Mesenchymal stem cell (in vitro differentiated cells and primary cell): Measurements from ENCODE around the gene ADARB2.

Experiments used
- DNase-seq: peaks from one replicate; pipeline ENCODE4 v3.0.0-alpha.2; 2013
- H2AFZ ChIP-seq: one replicate; pipeline ENCODE4 v1.6.1; 2013; ENCODE audit warnings: low read depth, mild to moderate bottlenecking, control low read depth, inconsistent platforms, low read length, moderate library complexity
- H2AK5ac ChIP-seq: 2 replicates; pipeline ENCODE4 v1.6.1; 2013; ENCODE audit warnings: low read length, moderate library complexity, mild to moderate bottlenecking, inconsistent platforms; ENCODE audit not compliant: severe bottlenecking
- H2BK120ac ChIP-seq: one replicate; pipeline ENCODE4 v1.6.1; 2013; ENCODE audit warnings: low read depth, mild to moderate bottlenecking, inconsistent platforms, low read length, moderate library complexity
- H2BK12ac ChIP-seq, 2 experiments: one replicate each; pipeline ENCODE4 v1.6.1; 2013; ENCODE audit warnings: inconsistent platforms in 2 of 2, low read length in 2 of 2, mild to moderate bottlenecking in 2 of 2, moderate library complexity in 2 of 2, control low read depth in 1 of 2
- H2BK15ac ChIP-seq: one replicate; pipeline ENCODE4 v1.6.1; 2013; ENCODE audit warnings: mild to moderate bottlenecking, low read depth, inconsistent platforms; ENCODE audit not compliant: poor library complexity, severe bottlenecking
- H2BK5ac ChIP-seq: 2 replicates; pipeline ENCODE4 v1.6.1; 2013; ENCODE audit warnings: low read depth, mild to moderate bottlenecking, low read length, control low read depth, inconsistent platforms; ENCODE audit not compliant: poor library complexity, severe bottlenecking
- H3K14ac ChIP-seq, 2 experiments: one replicate each; pipeline ENCODE4 v1.6.1; 2013; ENCODE audit warnings: inconsistent platforms in 2 of 2, low read length in 2 of 2, control low read depth in 1 of 2, mild to moderate bottlenecking in 1 of 2, moderate library complexity in 1 of 2
- H3K18ac ChIP-seq, 2 experiments: one replicate each; pipeline ENCODE4 v1.6.1; 2013; ENCODE audit warnings: inconsistent platforms in 2 of 2, low read length in 2 of 2, control low read depth in 1 of 2, low read depth in 1 of 2, mild to moderate bottlenecking in 1 of 2
- H3K23ac ChIP-seq, 2 experiments: one replicate each; pipeline ENCODE4 v1.6.1; 2013; ENCODE audit warnings: inconsistent platforms in 2 of 2, low read length in 2 of 2, mild to moderate bottlenecking in 2 of 2, moderate library complexity in 2 of 2, control low read depth in 1 of 2
- H3K27ac ChIP-seq: 2 replicates; pipeline ENCODE4 v1.5.1; 2013; ENCODE audit warnings: mild to moderate bottlenecking, moderate library complexity, low read length, control low read depth, inconsistent platforms; ENCODE audit not compliant: poor library complexity, severe bottlenecking
- H3K27me3 ChIP-seq, 2 experiments: 2 replicates each; pipeline versions ENCODE4 v1.6.1 to v1.7.0; 2013; ENCODE audit warnings: low read length in 2 of 2, mild to moderate bottlenecking in 2 of 2, moderate library complexity in 2 of 2, control low read depth in 1 of 2, inconsistent platforms in 1 of 2; ENCODE audit not compliant: control insufficient read depth in 1 of 2, insufficient read depth in 1 of 2
- H3K36me3 ChIP-seq, 2 experiments: 2 replicates each; pipeline versions ENCODE4 v1.6.1 to v1.7.0; 2013; ENCODE audit warnings: low read length in 2 of 2, control low read depth in 1 of 2, inconsistent platforms in 1 of 2, low read depth in 1 of 2, mild to moderate bottlenecking in 1 of 2; ENCODE audit not compliant: insufficient read depth in 2 of 2, control insufficient read depth in 1 of 2
- H3K4ac ChIP-seq, 2 experiments: one replicate each; pipeline ENCODE4 v1.6.1; 2013; ENCODE audit warnings: inconsistent platforms in 2 of 2, low read length in 2 of 2, mild to moderate bottlenecking in 2 of 2, moderate library complexity in 2 of 2, control low read depth in 1 of 2, low read depth in 1 of 2
- H3K4me1 ChIP-seq: 2 replicates; pipeline ENCODE4 v1.6.1; 2013; ENCODE audit warnings: low read depth, low read length, control low read depth; ENCODE audit not compliant: control insufficient read depth, insufficient read depth
- H3K4me2 ChIP-seq: 2 replicates; pipeline ENCODE4 v1.6.1; 2013; ENCODE audit warnings: low read length, mild to moderate bottlenecking, inconsistent platforms; ENCODE audit not compliant: poor library complexity, severe bottlenecking
- H3K4me3 ChIP-seq, 2 experiments: 2 replicates each; pipeline versions ENCODE4 v1.5.1 to v1.7.0; 2013; ENCODE audit warnings: low read length in 2 of 2, mild to moderate bottlenecking in 2 of 2, control low read depth in 1 of 2, low read depth in 1 of 2; ENCODE audit not compliant: insufficient read depth in 1 of 2
- H3K79me1 ChIP-seq: replicated peaks from 2 replicates; pipeline ENCODE4 v1.6.1; 2013; ENCODE audit warnings: mild to moderate bottlenecking, control low read depth, low read length, inconsistent platforms; ENCODE audit not compliant: poor library complexity, severe bottlenecking
- H3K9ac ChIP-seq: 2 replicates; pipeline ENCODE4 v1.7.0; 2013; ENCODE audit warnings: mild to moderate bottlenecking, low read length, moderate library complexity
- H3K9me3 ChIP-seq: 2 replicates; pipeline ENCODE4 v1.7.0; 2013; ENCODE audit warnings: mild to moderate bottlenecking, low read length; ENCODE audit not compliant: control insufficient read depth
- H4K8ac ChIP-seq: one replicate; pipeline ENCODE4 v1.6.1; 2013; ENCODE audit warnings: inconsistent platforms, mild to moderate bottlenecking, low read length, moderate library complexity
- H4K91ac ChIP-seq: one replicate; pipeline ENCODE4 v1.6.1; 2013; ENCODE audit warnings: mild to moderate bottlenecking, low read length, inconsistent platforms
- WGBS: methylation state at CpG from one replicate; pipeline ENCODE4 v1.1.7; 2013; ENCODE audit warnings: mixed read lengths; 5-methylcytosine and 5-hydroxymethylcytosine counted together

ADARB2 gene

GRCh38 chr10:1444826-1445225 is 292.5 kb downstream of the ADARB2 start:
- Histone ChIP-seq H3K23ac (no peak overlapping the region), H3K14ac (no peak overlapping the region), H4K8ac (no peak overlapping the region), H2BK15ac (no peak overlapping the region), H3K4me2 (no peak overlapping the region), H2BK5ac (no peak overlapping the region), H2AFZ (no peak overlapping the region), H3K4ac (no peak overlapping the region), H3K4me3 (no peak overlapping the region), H3K27me3 (no peaks in the 10 kb centered on the region), H3K79me1 (no peaks in the 10 kb centered on the region), H3K36me3 (no peaks in the 10 kb centered on the region), H2BK120ac (no peak overlapping the region), H3K18ac (no peak overlapping the region), H3K9me3 (no peaks in the 10 kb centered on the region), H3K4me1 (no peaks in the 10 kb centered on the region), H2BK12ac (no peak overlapping the region), H4K91ac (no peak overlapping the region), H3K27ac (no peak overlapping the region), H2AK5ac (no peak overlapping the region), H3K9ac (no peak overlapping the region)
- 86% methylated on average over 2 of the region's 2 CpGs for WGBS
- no peak for DNase-seq

- Histone ChIP-seq H2BK12ac (no peak overlapping the region), H3K4ac (no peak overlapping the region), H3K4me1 (no peaks in the 10 kb centered on the region), H3K9me3 (no peaks in the 10 kb centered on the region), H4K91ac (no peak overlapping the region), H3K23ac (no peak overlapping the region), H3K27me3 (no peaks in the 10 kb centered on the region), H3K36me3 (no peaks in the 10 kb centered on the region), H3K9ac (no peak overlapping the region), H2BK5ac (no peak overlapping the region), H2AK5ac (no peak overlapping the region), H3K14ac (no peak overlapping the region), H2BK15ac (no peak overlapping the region), H3K18ac (no peak overlapping the region), H3K27ac (no peak overlapping the region), H2BK120ac (no peak overlapping the region), H3K4me3 (no peak overlapping the region), H3K4me2 (no peak overlapping the region), H4K8ac (no peak overlapping the region), H2AFZ (no peak overlapping the region), H3K79me1 (no peaks in the 10 kb centered on the region)
- no peak for DNase-seq
- WGBS, result 7% methylated on average over 1 of the region's 2 CpGs
Measured at GRCh38 chr10:1440897-1441296, 296.4 kb downstream of the ADARB2 start.

GRCh38 chr10:1434912-1435692 is 302.2 kb downstream of the ADARB2 start:
- Histone ChIP-seq H3K9me3 (peaks cover 28% of the 10 kb centered on the region), H2BK15ac (no peak overlapping the region), H2BK12ac (no peak overlapping the region), H3K23ac (no peak overlapping the region), H3K4ac (no peak overlapping the region), H2AFZ (no peak overlapping the region), H3K27me3 (no peaks in the 10 kb centered on the region), H3K36me3 (no peaks in the 10 kb centered on the region), H3K4me3 (no peak overlapping the region), H4K8ac (no peak overlapping the region), H3K79me1 (no peaks in the 10 kb centered on the region), H2BK5ac (no peak overlapping the region), H4K91ac (no peak overlapping the region), H3K9ac (no peak overlapping the region), H3K27ac (no peak overlapping the region), H2BK120ac (no peak overlapping the region), H2AK5ac (no peak overlapping the region), H3K4me2 (no peak overlapping the region), H3K4me1 (no peaks in the 10 kb centered on the region), H3K18ac (no peak overlapping the region), H3K14ac (no peak overlapping the region)
- WGBS, result 61% methylated on average over 22 of the region's 22 CpGs
- DNase-seq, result no peak

- no peak overlapping the region for H4K8ac ChIP-seq
Measured at GRCh38 chr10:1434202-1434601, 303.1 kb downstream of the ADARB2 start.

More at GRCh38 chr10:1434202-1434601, 303.1 kb downstream of the ADARB2 start:
- H2BK15ac ChIP-seq, result no peak overlapping the region
- WGBS, result 75% methylated on average over 11 of the region's 11 CpGs
- no peak overlapping the region for H3K4me3 ChIP-seq
- no peaks in the 10 kb centered on the region for H3K27me3 ChIP-seq
- H3K9me3 ChIP-seq, result peaks cover 34% of the 10 kb centered on the region
- H3K23ac ChIP-seq, result no peak overlapping the region
- no peaks in the 10 kb centered on the region for H3K36me3 ChIP-seq
- no peak overlapping the region for H3K4ac ChIP-seq
- no peak overlapping the region for H3K18ac ChIP-seq
- H3K79me1 ChIP-seq, result no peaks in the 10 kb centered on the region
- no peak overlapping the region for H3K27ac ChIP-seq
- no peak overlapping the region for H3K9ac ChIP-seq
- H4K91ac ChIP-seq, result no peak overlapping the region
- H2BK120ac ChIP-seq, result no peak overlapping the region
- no peaks in the 10 kb centered on the region for H3K4me1 ChIP-seq
- no peak overlapping the region for H2AFZ ChIP-seq
- DNase-seq, result no peak
- H2BK5ac ChIP-seq, result no peak overlapping the region
- no peak overlapping the region for H2AK5ac ChIP-seq
- no peak overlapping the region for H3K14ac ChIP-seq
- no peak overlapping the region for H3K4me2 ChIP-seq
- H2BK12ac ChIP-seq, result no peak overlapping the region
